Measurements from ENCODE around the gene TFIP11. TPM values are rescaled to one million over a fixed set of nuclear protein-coding genes. Genes with fewer than 3 reads are reported as not detected.

TFIP11 gene
- total RNA-seq, 1 experiment from 2014 or later = 39.8 TPM

GRCh38 chr22:26482161-26482560 lies 30.1 kb downstream of the TFIP11 start:
- H3K27ac Mint-ChIP-seq (ENCODE audit: unreplicated experiment) = peak overlapping the region; percentile 94
- peaks cover 50% of the 10 kb centered on the region for H3K36me3 Mint-ChIP-seq (ENCODE audit: insufficient read depth, unreplicated experiment)
- H3K9me3 Mint-ChIP-seq (ENCODE audit: low read depth, unreplicated experiment) = no peaks in the 10 kb centered on the region
- no peak for DNase-seq
- CTCF ChIA-PET = interaction anchor here (0.6 kb wide), 1 partner anchor 97 kb away, joined by 3 read pairs; no protein-coding TSS in a partner anchor
- BruUV-seq (replicated peaks) = no TSS peak
- TF ChIP-seq, protein P1, sequence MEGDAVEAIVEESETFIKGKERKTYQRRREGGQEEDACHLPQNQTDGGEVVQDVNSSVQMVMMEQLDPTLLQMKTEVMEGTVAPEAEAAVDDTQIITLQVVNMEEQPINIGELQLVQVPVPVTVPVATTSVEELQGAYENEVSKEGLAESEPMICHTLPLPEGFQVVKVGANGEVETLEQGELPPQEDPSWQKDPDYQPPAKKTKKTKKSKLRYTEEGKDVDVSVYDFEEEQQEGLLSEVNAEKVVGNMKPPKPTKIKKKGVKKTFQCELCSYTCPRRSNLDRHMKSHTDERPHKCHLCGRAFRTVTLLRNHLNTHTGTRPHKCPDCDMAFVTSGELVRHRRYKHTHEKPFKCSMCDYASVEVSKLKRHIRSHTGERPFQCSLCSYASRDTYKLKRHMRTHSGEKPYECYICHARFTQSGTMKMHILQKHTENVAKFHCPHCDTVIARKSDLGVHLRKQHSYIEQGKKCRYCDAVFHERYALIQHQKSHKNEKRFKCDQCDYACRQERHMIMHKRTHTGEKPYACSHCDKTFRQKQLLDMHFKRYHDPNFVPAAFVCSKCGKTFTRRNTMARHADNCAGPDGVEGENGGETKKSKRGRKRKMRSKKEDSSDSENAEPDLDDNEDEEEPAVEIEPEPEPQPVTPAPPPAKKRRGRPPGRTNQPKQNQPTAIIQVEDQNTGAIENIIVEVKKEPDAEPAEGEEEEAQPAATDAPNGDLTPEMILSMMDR (IDR thresholded peaks at IDR 0.05; ENCODE audit: unreplicated experiment) = no peak
- H3K4me3 Mint-ChIP-seq (ENCODE audit: low read depth, unreplicated experiment) = peak overlapping the region; percentile 85
- intact Hi-C loops (cut with micrococcal nuclease; ENCODE audit: unreplicated experiment) = no loop called here
- H3K4me1 Mint-ChIP-seq (ENCODE audit: low read depth, unreplicated experiment) = peaks cover 62% of the 10 kb centered on the region
- H3K27me3 Mint-ChIP-seq (ENCODE audit: unreplicated experiment) = no peaks in the 10 kb centered on the region

GRCh38 chr22:26481694-26482093 lies 30.6 kb downstream of the TFIP11 start:
- peak overlapping the region; percentile 85 for H3K4me3 Mint-ChIP-seq (ENCODE audit: low read depth, unreplicated experiment)
- CTCF ChIA-PET = interaction anchor here (0.6 kb wide), 1 partner anchor 96 kb away, joined by 3 read pairs; no protein-coding TSS in a partner anchor
- H3K36me3 Mint-ChIP-seq (ENCODE audit: insufficient read depth, unreplicated experiment) = peaks cover 51% of the 10 kb centered on the region
- TF ChIP-seq, protein P1 (IDR thresholded peaks at IDR 0.05; ENCODE audit: unreplicated experiment) = no peak
- peak overlapping the region; percentile 94 for H3K27ac Mint-ChIP-seq (ENCODE audit: unreplicated experiment)
- intact Hi-C loops (cut with micrococcal nuclease; ENCODE audit: unreplicated experiment) = no loop called here
- peaks cover 62% of the 10 kb centered on the region for H3K4me1 Mint-ChIP-seq (ENCODE audit: low read depth, unreplicated experiment)
- no peaks in the 10 kb centered on the region for H3K27me3 Mint-ChIP-seq (ENCODE audit: unreplicated experiment)
- no peak for DNase-seq
- H3K9me3 Mint-ChIP-seq (ENCODE audit: low read depth, unreplicated experiment) = no peaks in the 10 kb centered on the region
- BruUV-seq (replicated peaks) = no TSS peak

DNA sequence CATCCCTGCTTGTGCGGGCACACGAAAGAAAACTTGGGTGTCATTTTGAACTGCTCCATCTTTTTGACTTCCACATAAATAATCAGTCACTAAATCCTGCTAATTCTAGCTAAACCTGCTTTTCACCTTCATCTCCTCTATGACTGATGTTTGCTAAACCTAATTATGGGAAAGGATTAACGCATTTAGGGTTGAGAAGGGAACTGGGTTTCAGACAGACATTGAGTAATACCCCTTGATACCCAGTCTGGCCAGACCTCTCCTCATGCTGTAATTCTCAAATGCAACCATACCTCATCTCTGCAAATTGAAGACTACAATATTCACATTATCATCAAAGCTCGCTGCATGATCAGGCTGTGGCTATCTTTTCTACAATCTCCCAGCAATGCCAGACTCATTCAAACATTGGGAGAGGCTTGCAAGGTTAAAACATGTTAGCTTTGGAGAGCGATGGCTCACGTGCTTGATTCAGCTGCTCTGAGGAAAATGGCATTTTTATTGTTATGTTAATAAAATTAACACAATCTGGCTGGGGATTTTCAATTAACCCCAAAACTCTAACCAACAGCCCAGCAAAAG lies 31.1 kb downstream of the TFIP11 start:
- intact Hi-C loops (cut with micrococcal nuclease; ENCODE audit: unreplicated experiment) = no loop called here
- H3K27me3 Mint-ChIP-seq (ENCODE audit: unreplicated experiment) = no peaks in the 10 kb centered on the region
- no peaks in the 10 kb centered on the region for H3K9me3 Mint-ChIP-seq (ENCODE audit: low read depth, unreplicated experiment)
- peak overlapping the region; percentile 94 for H3K27ac Mint-ChIP-seq (ENCODE audit: unreplicated experiment)
- no TSS peak for BruUV-seq (replicated peaks)
- H3K4me1 Mint-ChIP-seq (ENCODE audit: low read depth, unreplicated experiment) = peaks cover 58% of the 10 kb centered on the region
- H3K4me3 Mint-ChIP-seq (ENCODE audit: low read depth, unreplicated experiment) = peak overlapping the region; percentile 24
- no peak for DNase-seq
- CTCF ChIA-PET = interaction anchor here (0.6 kb wide), 1 partner anchor 96 kb away, joined by 3 read pairs; no protein-coding TSS in a partner anchor
- TF ChIP-seq, protein P1 (IDR thresholded peaks at IDR 0.05; ENCODE audit: unreplicated experiment) = no peak
- H3K36me3 Mint-ChIP-seq (ENCODE audit: insufficient read depth, unreplicated experiment) = peaks cover 56% of the 10 kb centered on the region

- no peak for DNase-seq
- no peaks in the 10 kb centered on the region for H3K27me3 Mint-ChIP-seq (ENCODE audit: unreplicated experiment)
- no TSS peak for BruUV-seq (replicated peaks)
- H3K9me3 Mint-ChIP-seq (ENCODE audit: low read depth, unreplicated experiment) = no peaks in the 10 kb centered on the region
- no peak overlapping the region for H3K4me3 Mint-ChIP-seq (ENCODE audit: low read depth, unreplicated experiment)
- no peak overlapping the region for H3K27ac Mint-ChIP-seq (ENCODE audit: unreplicated experiment)
- peaks cover 56% of the 10 kb centered on the region for H3K36me3 Mint-ChIP-seq (ENCODE audit: insufficient read depth, unreplicated experiment)
- TF ChIP-seq, protein P1 (IDR thresholded peaks at IDR 0.05; ENCODE audit: unreplicated experiment) = no peak
- intact Hi-C loops (cut with micrococcal nuclease; ENCODE audit: unreplicated experiment) = no loop called here
- peaks cover 52% of the 10 kb centered on the region for H3K4me1 Mint-ChIP-seq (ENCODE audit: low read depth, unreplicated experiment)
- CTCF ChIA-PET = no interaction called here
Observed at GRCh38 chr22:26480611-26480932, 31.7 kb downstream of the TFIP11 start.
